Keratinocyte (primary cell): ENCODE results near the gene VAC14. TPM values are rescaled to one million over a fixed set of nuclear protein-coding genes. Genes with fewer than 3 reads are reported as not detected.

ENCODE experiments used
- DNase-seq: peaks from one replicate; pipeline ENCODE4 v3.0.0-alpha.2; 2011; ENCODE audit warnings: low read depth, missing footprints, low spot score
- FAIRE-seq: peaks from 2 replicates; lab custom pipeline; 2011; peaks lifted over from hg19 to GRCh38; lab: Jason Lieb, UNC
- H2AFZ ChIP-seq: 2 replicates; pipeline ENCODE4 v1.6.0; 2012; ENCODE audit warnings: low read length, control low read depth, inconsistent platforms; ENCODE audit not compliant: control insufficient read depth
- H3K27ac ChIP-seq: 2 replicates; pipeline ENCODE4 v1.5.1; 2011; ENCODE audit warnings: low read length; ENCODE audit not compliant: control insufficient read depth, insufficient read depth
- H3K27me3 ChIP-seq: 3 replicates; pipeline ENCODE4 v1.6.0; 2011; ENCODE audit warnings: low read length; ENCODE audit not compliant: control insufficient read depth, insufficient read depth; ENCODE audit errors: extremely low read depth
- H3K36me3 ChIP-seq, 2 experiments: 2 replicates in 1 of 2; 3 replicates in 1 of 2; pipeline ENCODE4 v1.5.1; 2011; ENCODE audit warnings: low read length in 2 of 2, mild to moderate bottlenecking in 1 of 2; ENCODE audit not compliant: control insufficient read depth in 2 of 2, insufficient read depth in 2 of 2; ENCODE audit errors: extremely low read depth in 1 of 2
- H3K4me1 ChIP-seq: 3 replicates; pipeline ENCODE4 v1.5.1; 2011; ENCODE audit warnings: low read length; ENCODE audit not compliant: control insufficient read depth, insufficient read depth; ENCODE audit errors: extremely low read depth
- H3K4me2 ChIP-seq: 3 replicates; pipeline ENCODE4 v1.6.0; 2011; ENCODE audit warnings: low read depth, low read length; ENCODE audit not compliant: control insufficient read depth, insufficient read depth; ENCODE audit errors: extremely low read depth
- H3K4me3 ChIP-seq, 3 experiments: fragments of 200-600 bp in 1 of 3; sonication (generic) in 1 of 3; 2 replicates in 2 of 3; 3 replicates in 1 of 3; pipeline ENCODE4 v1.5.1; 2011 to 2016; ENCODE audit warnings: low read length in 3 of 3, mild to moderate bottlenecking in 3 of 3, control low read depth in 2 of 3, inconsistent platforms in 1 of 3, low read depth in 1 of 3, mixed read lengths in 1 of 3, mixed run types in 1 of 3, moderate library complexity in 1 of 3; ENCODE audit not compliant: control insufficient read depth in 2 of 3, insufficient read depth in 2 of 3; ENCODE audit errors: extremely low read depth in 1 of 3
- H3K79me2 ChIP-seq: 2 replicates; pipeline ENCODE4 v1.6.0; 2012; ENCODE audit warnings: low read length; ENCODE audit not compliant: control insufficient read depth, insufficient read depth
- H3K9ac ChIP-seq: 3 replicates; pipeline ENCODE4 v1.6.0; 2011; ENCODE audit warnings: low read length; ENCODE audit not compliant: control insufficient read depth, insufficient read depth; ENCODE audit errors: extremely low read depth
- H3K9me1 ChIP-seq: 3 replicates; pipeline ENCODE4 v1.6.0; 2011; ENCODE audit warnings: low read length; ENCODE audit not compliant: control insufficient read depth, insufficient read depth; ENCODE audit errors: extremely low read depth
- H3K9me3 ChIP-seq: 2 replicates; pipeline ENCODE4 v1.5.1; 2012; ENCODE audit warnings: low read depth, low read length; ENCODE audit not compliant: control insufficient read depth
- H4K20me1 ChIP-seq: 3 replicates; pipeline ENCODE4 v1.6.0; 2011; ENCODE audit warnings: low read length; ENCODE audit not compliant: control insufficient read depth, insufficient read depth; ENCODE audit errors: extremely low read depth
- CTCF ChIP-seq, 3 experiments: IDR thresholded peaks in 1 of 3; conservative IDR thresholded peaks in 1 of 3; optimal IDR thresholded peaks in 1 of 3; 2 replicates in 2 of 3; 3 replicates in 1 of 3; pipeline versions ENCODE3 to v1.5.1; 2011; ENCODE audit warnings: low read length in 3 of 3, mild to moderate bottlenecking in 3 of 3, moderate library complexity in 2 of 3, control low read depth in 1 of 3, inconsistent platforms in 1 of 3; ENCODE audit not compliant: insufficient read depth in 2 of 3; ENCODE audit errors: extremely low read depth in 1 of 3
- EZH2 ChIP-seq: IDR thresholded peaks from one replicate; pipeline ENCODE4 v1.6.1; 2012; ENCODE audit warnings: inconsistent platforms, mild to moderate bottlenecking, low read length, moderate library complexity
- dilution Hi-C: fragments of 300-500 bp; cut with MboI; formaldehyde crosslinking; loops from one replicate; pipeline ENCODE4 v1.7.0; 2020; ENCODE audit warnings: low sequenced_read_pairs; ENCODE audit not compliant: extremely low pct_ligation_motif_present
- polyA plus RNA-seq, 5 experiments: library from polyadenylated mRNA; depleted of rRNA in 3 of 5; stranded (reverse) in 3 of 5; stranded (forward) in 1 of 5; unstranded in 1 of 5; fragments of >200 nt; gene quantifications; 1 replicate in 1 of 5; 2 replicates in 3 of 5; 3 replicates in 1 of 5; pipeline versions ENCODE4 v1.2.1 to v1.2.3, GENCODE V29; 2011 to 2012; ENCODE audit warnings: missing spikeins in 2 of 5, low read depth in 1 of 5, low replicate concordance in 1 of 5

Gene VAC14
- polyA plus RNA-seq, 1 donor (not counting 4 experiments of a cell fraction or from before 2014, with no cell fraction given) = 15.9 TPM

- no peak for FAIRE-seq
- no peak overlapping the region for H3K4me2 ChIP-seq
- H3K27me3 ChIP-seq = no peaks in the 10 kb centered on the region
- no peaks in the 10 kb centered on the region for H3K9me1 ChIP-seq
- H3K4me3 ChIP-seq = no peak overlapping the region
- no peaks in the 10 kb centered on the region for H3K36me3 ChIP-seq
- dilution Hi-C loops = no loop called here
- no peak for DNase-seq
- H2AFZ ChIP-seq = no peak overlapping the region
- no peak overlapping the region for H3K27ac ChIP-seq
- no peaks in the 10 kb centered on the region for H3K9me3 ChIP-seq
- H3K79me2 ChIP-seq = no peaks in the 10 kb centered on the region
- H4K20me1 ChIP-seq = no peaks in the 10 kb centered on the region
- H3K4me1 ChIP-seq = peaks cover 11% of the 10 kb centered on the region
- no peak overlapping the region for H3K9ac ChIP-seq
- no peak for TF ChIP-seq EZH2
- TF ChIP-seq CTCF (optimal IDR thresholded peaks at IDR 0.05 in 1 of 3, IDR thresholded peaks at IDR 0.05 in 1 of 3, conservative IDR thresholded peaks at IDR 0.05 in 1 of 3; ENCODE audit: extremely low read depth in 1 of 3, insufficient read depth in 2 of 3, low read length in 3 of 3) = no peak
Observed at GRCh38 chr16:70642633-70643032, 158.3 kb downstream of the VAC14 start.

- Histone ChIP-seq H2AFZ (peak overlapping the region; percentile 68), H3K79me2 (no peaks in the 10 kb centered on the region), H4K20me1 (no peaks in the 10 kb centered on the region), H3K27me3 (no peaks in the 10 kb centered on the region), H3K9me3 (no peaks in the 10 kb centered on the region), H3K9me1 (no peaks in the 10 kb centered on the region), H3K4me1 (peaks cover 18% of the 10 kb centered on the region), H3K27ac (no peak overlapping the region), H3K4me2 (peak overlapping the region; percentile 45), H3K36me3 (no peaks in the 10 kb centered on the region), H3K9ac (no peak overlapping the region), H3K4me3 (no peak overlapping the region)
- dilution Hi-C loops = no loop called here
- TF ChIP-seq EZH2 (no peak), CTCF (optimal IDR thresholded peaks at IDR 0.05 in 1 of 3, IDR thresholded peaks at IDR 0.05 in 1 of 3, conservative IDR thresholded peaks at IDR 0.05 in 1 of 3; ENCODE audit: extremely low read depth in 1 of 3, insufficient read depth in 2 of 3, low read length in 3 of 3) (peak in 1 of 3 experiments; percentile 11)
- DNase-seq (no peak), FAIRE-seq (peak; percentile 46)
Observed at GRCh38 chr16:70638814-70639792, 161.9 kb downstream of the VAC14 start.

Other genes with a start within 250 kb of the VAC14 start
- gene IL34, start 154.6 kb downstream of the VAC14 start, polyA plus RNA-seq = 0.08 to 0.42 TPM (median 0.14 TPM) in 3 replicates
- gene MTSS2, start 115.1 kb downstream of the VAC14 start, polyA plus RNA-seq = 13.3 to 22.3 TPM (median 21.8 TPM) in 3 replicates